Mesenchymal stem cell (in vitro differentiated cells and primary cell): ENCODE data around the gene ITSN1.

ENCODE experiments used
- DNase-seq: peaks from one replicate; pipeline ENCODE4 v3.0.0-alpha.2; 2013
- H2AFZ ChIP-seq: one replicate; pipeline ENCODE4 v1.6.1; 2013; ENCODE audit warnings: low read depth, mild to moderate bottlenecking, control low read depth, inconsistent platforms, low read length, moderate library complexity
- H2AK5ac ChIP-seq: 2 replicates; pipeline ENCODE4 v1.6.1; 2013; ENCODE audit warnings: low read length, moderate library complexity, mild to moderate bottlenecking, inconsistent platforms; ENCODE audit not compliant: severe bottlenecking
- H2BK120ac ChIP-seq: one replicate; pipeline ENCODE4 v1.6.1; 2013; ENCODE audit warnings: low read depth, mild to moderate bottlenecking, inconsistent platforms, low read length, moderate library complexity
- H2BK12ac ChIP-seq, 2 experiments: one replicate each; pipeline ENCODE4 v1.6.1; 2013; ENCODE audit warnings: inconsistent platforms in 2 of 2, low read length in 2 of 2, mild to moderate bottlenecking in 2 of 2, moderate library complexity in 2 of 2, control low read depth in 1 of 2
- H2BK15ac ChIP-seq: one replicate; pipeline ENCODE4 v1.6.1; 2013; ENCODE audit warnings: mild to moderate bottlenecking, low read depth, inconsistent platforms; ENCODE audit not compliant: poor library complexity, severe bottlenecking
- H2BK5ac ChIP-seq: 2 replicates; pipeline ENCODE4 v1.6.1; 2013; ENCODE audit warnings: low read depth, mild to moderate bottlenecking, low read length, control low read depth, inconsistent platforms; ENCODE audit not compliant: poor library complexity, severe bottlenecking
- H3K14ac ChIP-seq, 2 experiments: one replicate each; pipeline ENCODE4 v1.6.1; 2013; ENCODE audit warnings: inconsistent platforms in 2 of 2, low read length in 2 of 2, control low read depth in 1 of 2, mild to moderate bottlenecking in 1 of 2, moderate library complexity in 1 of 2
- H3K18ac ChIP-seq, 2 experiments: one replicate each; pipeline ENCODE4 v1.6.1; 2013; ENCODE audit warnings: inconsistent platforms in 2 of 2, low read length in 2 of 2, control low read depth in 1 of 2, low read depth in 1 of 2, mild to moderate bottlenecking in 1 of 2
- H3K23ac ChIP-seq, 2 experiments: one replicate each; pipeline ENCODE4 v1.6.1; 2013; ENCODE audit warnings: inconsistent platforms in 2 of 2, low read length in 2 of 2, mild to moderate bottlenecking in 2 of 2, moderate library complexity in 2 of 2, control low read depth in 1 of 2
- H3K27ac ChIP-seq: 2 replicates; pipeline ENCODE4 v1.5.1; 2013; ENCODE audit warnings: mild to moderate bottlenecking, moderate library complexity, low read length, control low read depth, inconsistent platforms; ENCODE audit not compliant: poor library complexity, severe bottlenecking
- H3K27me3 ChIP-seq, 2 experiments: 2 replicates each; pipeline versions ENCODE4 v1.6.1 to v1.7.0; 2013; ENCODE audit warnings: low read length in 2 of 2, mild to moderate bottlenecking in 2 of 2, moderate library complexity in 2 of 2, control low read depth in 1 of 2, inconsistent platforms in 1 of 2; ENCODE audit not compliant: control insufficient read depth in 1 of 2, insufficient read depth in 1 of 2
- H3K36me3 ChIP-seq, 2 experiments: 2 replicates each; pipeline versions ENCODE4 v1.6.1 to v1.7.0; 2013; ENCODE audit warnings: low read length in 2 of 2, control low read depth in 1 of 2, inconsistent platforms in 1 of 2, low read depth in 1 of 2, mild to moderate bottlenecking in 1 of 2; ENCODE audit not compliant: insufficient read depth in 2 of 2, control insufficient read depth in 1 of 2
- H3K4ac ChIP-seq, 2 experiments: one replicate each; pipeline ENCODE4 v1.6.1; 2013; ENCODE audit warnings: inconsistent platforms in 2 of 2, low read length in 2 of 2, mild to moderate bottlenecking in 2 of 2, moderate library complexity in 2 of 2, control low read depth in 1 of 2, low read depth in 1 of 2
- H3K4me1 ChIP-seq: 2 replicates; pipeline ENCODE4 v1.6.1; 2013; ENCODE audit warnings: low read depth, low read length, control low read depth; ENCODE audit not compliant: control insufficient read depth, insufficient read depth
- H3K4me2 ChIP-seq: 2 replicates; pipeline ENCODE4 v1.6.1; 2013; ENCODE audit warnings: low read length, mild to moderate bottlenecking, inconsistent platforms; ENCODE audit not compliant: poor library complexity, severe bottlenecking
- H3K4me3 ChIP-seq, 2 experiments: 2 replicates each; pipeline versions ENCODE4 v1.5.1 to v1.7.0; 2013; ENCODE audit warnings: low read length in 2 of 2, mild to moderate bottlenecking in 2 of 2, control low read depth in 1 of 2, low read depth in 1 of 2; ENCODE audit not compliant: insufficient read depth in 1 of 2
- H3K79me1 ChIP-seq: replicated peaks from 2 replicates; pipeline ENCODE4 v1.6.1; 2013; ENCODE audit warnings: mild to moderate bottlenecking, control low read depth, low read length, inconsistent platforms; ENCODE audit not compliant: poor library complexity, severe bottlenecking
- H3K9ac ChIP-seq: 2 replicates; pipeline ENCODE4 v1.7.0; 2013; ENCODE audit warnings: mild to moderate bottlenecking, low read length, moderate library complexity
- H3K9me3 ChIP-seq: 2 replicates; pipeline ENCODE4 v1.7.0; 2013; ENCODE audit warnings: mild to moderate bottlenecking, low read length; ENCODE audit not compliant: control insufficient read depth
- H4K8ac ChIP-seq: one replicate; pipeline ENCODE4 v1.6.1; 2013; ENCODE audit warnings: inconsistent platforms, mild to moderate bottlenecking, low read length, moderate library complexity
- H4K91ac ChIP-seq: one replicate; pipeline ENCODE4 v1.6.1; 2013; ENCODE audit warnings: mild to moderate bottlenecking, low read length, inconsistent platforms
- WGBS: methylation state at CpG from one replicate; pipeline ENCODE4 v1.1.7; 2013; ENCODE audit warnings: mixed read lengths; 5-methylcytosine and 5-hydroxymethylcytosine counted together

The ITSN1 gene

GRCh38 chr21:33733601-33734000 is 91.3 kb downstream of the ITSN1 start:
- no peak overlapping the region for H4K8ac ChIP-seq
- H3K79me1 ChIP-seq = peaks cover 17% of the 10 kb centered on the region
- no peaks in the 10 kb centered on the region for H3K27me3 ChIP-seq
- 100% methylated on average over 1 of the region's 2 CpGs for WGBS
- H3K14ac ChIP-seq = no peak overlapping the region
- H3K4me2 ChIP-seq = no peak overlapping the region
- H3K27ac ChIP-seq = no peak overlapping the region
- peaks cover 24 to 47% of the 10 kb centered on the region in 2 experiments for H3K36me3 ChIP-seq
- no peaks in the 10 kb centered on the region for H3K4me1 ChIP-seq
- H2BK120ac ChIP-seq = no peak overlapping the region
- no peak overlapping the region for H3K4ac ChIP-seq
- H2AK5ac ChIP-seq = no peak overlapping the region
- no peak overlapping the region for H3K23ac ChIP-seq
- no peak overlapping the region for H3K18ac ChIP-seq
- H3K4me3 ChIP-seq = no peak overlapping the region
- no peak for DNase-seq
- no peak overlapping the region for H2BK15ac ChIP-seq
- H3K9ac ChIP-seq = no peak overlapping the region
- H2AFZ ChIP-seq = no peak overlapping the region
- no peak overlapping the region for H2BK5ac ChIP-seq
- no peaks in the 10 kb centered on the region for H3K9me3 ChIP-seq
- no peak overlapping the region for H4K91ac ChIP-seq
- H2BK12ac ChIP-seq = no peak overlapping the region

GRCh38 chr21:33734291-33734690 is 92.0 kb downstream of the ITSN1 start:
- H3K4me2 ChIP-seq = no peak overlapping the region

GRCh38 chr21:33734818-33735217 is 92.5 kb downstream of the ITSN1 start:
- H3K9ac ChIP-seq = no peak overlapping the region
- no peak overlapping the region for H3K18ac ChIP-seq
- no peak overlapping the region for H3K4me2 ChIP-seq
- H3K79me1 ChIP-seq = peaks cover 19% of the 10 kb centered on the region
- peaks cover 24 to 52% of the 10 kb centered on the region in 2 experiments for H3K36me3 ChIP-seq
- H3K27ac ChIP-seq = no peak overlapping the region
- no peak overlapping the region for H2AFZ ChIP-seq
- H2AK5ac ChIP-seq = no peak overlapping the region
- H3K4ac ChIP-seq = no peak overlapping the region
- H2BK120ac ChIP-seq = no peak overlapping the region
- H2BK12ac ChIP-seq = no peak overlapping the region
- no peak for DNase-seq
- H3K4me3 ChIP-seq = no peak overlapping the region
- whole genome bisulfite sequencing = 84% methylated on average over 1 of the region's 2 CpGs
- no peak overlapping the region for H2BK15ac ChIP-seq
- H3K9me3 ChIP-seq = no peaks in the 10 kb centered on the region
- H3K27me3 ChIP-seq = no peaks in the 10 kb centered on the region
- no peak overlapping the region for H4K8ac ChIP-seq
- no peaks in the 10 kb centered on the region for H3K4me1 ChIP-seq
- no peak overlapping the region for H2BK5ac ChIP-seq
- no peak overlapping the region for H3K14ac ChIP-seq
- H3K23ac ChIP-seq = no peak overlapping the region
- no peak overlapping the region for H4K91ac ChIP-seq

More at GRCh38 chr21:33734291-33734690, 92.0 kb downstream of the ITSN1 start:
- DNase-seq = peak; percentile 20
- Histone ChIP-seq H4K91ac (no peak overlapping the region), H3K27ac (no peak overlapping the region), H3K23ac (no peak overlapping the region), H3K27me3 (no peaks in the 10 kb centered on the region), H3K9ac (no peak overlapping the region), H3K79me1 (peaks cover 14% of the 10 kb centered on the region), H2BK5ac (no peak overlapping the region), H3K4me1 (no peaks in the 10 kb centered on the region), H3K18ac (no peak overlapping the region), H3K4ac (no peak overlapping the region), H2BK15ac (no peak overlapping the region), H3K36me3 (peaks cover 21 to 49% of the 10 kb centered on the region in 2 experiments), H3K4me3 (no peak overlapping the region), H3K9me3 (no peaks in the 10 kb centered on the region), H2AK5ac (no peak overlapping the region), H2BK120ac (no peak overlapping the region), H2AFZ (no peak overlapping the region), H4K8ac (no peak overlapping the region), H3K14ac (no peak overlapping the region), H2BK12ac (no peak overlapping the region)
- 100% methylated on average over 1 of the region's 3 CpGs for WGBS

- Histone ChIP-seq H3K4ac (no peak overlapping the region), H3K27me3 (no peaks in the 10 kb centered on the region), H2AK5ac (no peak overlapping the region)
These were observed 94.3 kb downstream of the ITSN1 start for GRCh38 chr21:33736569-33736968.

More at GRCh38 chr21:33736569-33736968, 94.3 kb downstream of the ITSN1 start:
- Histone ChIP-seq H2BK5ac (no peak overlapping the region), H3K23ac (no peak overlapping the region), H2AFZ (no peak overlapping the region), H3K4me2 (no peak overlapping the region), H3K9ac (no peak overlapping the region), H3K9me3 (no peaks in the 10 kb centered on the region), H3K14ac (no peak overlapping the region), H3K4me1 (no peaks in the 10 kb centered on the region), H3K18ac (no peak overlapping the region), H3K79me1 (peaks cover 23% of the 10 kb centered on the region), H2BK120ac (no peak overlapping the region), H2BK12ac (no peak overlapping the region), H3K4me3 (no peak overlapping the region), H2BK15ac (no peak overlapping the region), H3K36me3 (peaks cover 24 to 52% of the 10 kb centered on the region in 2 experiments), H3K27ac (no peak overlapping the region), H4K91ac (no peak overlapping the region), H4K8ac (no peak overlapping the region)
- 93% methylated on average over 3 of the region's 3 CpGs for WGBS
- no peak for DNase-seq
